Uterus (tissue), 4 donors: ENCODE results near the gene TRMT10A. TPM values are rescaled to one million over a fixed set of nuclear protein-coding genes. Genes with fewer than 3 reads are reported as not detected.
"Not testable (repeated sequence)": the region's sequence is repeated elsewhere in the genome, so short reads cannot be mapped to it uniquely, and the experiment has no call there.

ENCODE experiments used
- DNase-seq, 2 donors: peaks; one replicate each; pipeline ENCODE4 v3.0.0-alpha.2; 2019 to 2020
- H3K27ac ChIP-seq, 2 donors: fragments of 200-600 bp; sonication (generic); 1 replicate in 1 of 2; 2 replicates in 1 of 2; pipeline ENCODE4 v1.5.1; 2016 to 2018
- H3K27me3 ChIP-seq, 2 donors: fragments of 200-600 bp; sonication (generic); one replicate each; pipeline ENCODE4 v1.5.1; 2018 to 2019; ENCODE audit warnings: control low read depth in 1 of 2
- H3K36me3 ChIP-seq, 2 donors: fragments of 200-600 bp; sonication (generic); one replicate each; pipeline ENCODE4 v1.5.1; 2019; ENCODE audit warnings: control low read depth in 1 of 2
- H3K4me1 ChIP-seq, 2 donors: fragments of 200-600 bp; sonication (generic); one replicate each; pipeline ENCODE4 v1.5.1; 2018 to 2019; ENCODE audit warnings: control low read depth in 1 of 2
- H3K4me3 ChIP-seq, 2 donors: fragments of 200-600 bp; sonication (generic); 1 replicate in 1 of 2; 2 replicates in 1 of 2; pipeline ENCODE4 v1.5.1; 2018 to 2019; ENCODE audit warnings: mild to moderate bottlenecking in 1 of 2
- H3K9me3 ChIP-seq, 2 donors: fragments of 200-600 bp; sonication (generic); one replicate each; pipeline ENCODE4 v1.5.1; 2019; ENCODE audit warnings: control low read depth in 1 of 2
- CTCF ChIP-seq, 4 experiments: fragments of 200-600 bp in 2 of 4; fragments of 450-650 bp in 2 of 4; sonication (generic) in 2 of 4; IDR thresholded peaks; one replicate each; pipeline ENCODE4 v1.5.1; 2016 to 2019; ENCODE audit warnings: antibody characterized with exemption in 4 of 4, mild to moderate bottlenecking in 2 of 4, moderate library complexity in 1 of 4
- POLR2A ChIP-seq, 2 donors: fragments of 450-650 bp; IDR thresholded peaks; one replicate each; pipeline ENCODE4 v1.6.1; 2016; ENCODE audit warnings: antibody characterized with exemption in 2 of 2, mild to moderate bottlenecking in 1 of 2, moderate library complexity in 1 of 2
- intact Hi-C: fragments of 100-400 bp; cut with DNase I; formaldehyde crosslinking; loops from one replicate; pipeline ENCODE4 v1.15.1; 2023; ENCODE audit warnings: low total_unique reads
- total RNA-seq, 4 donors: library from RNA; depleted of rRNA in 3 of 4; stranded (reverse); fragments of >200 nt in 3 of 4; gene quantifications; one replicate each; pipeline versions ENCODE4 v1.1.0 to v1.2.4, GENCODE V29; 2014 to 2023
- donor health status: DM: yes; HTN: yes; CAD: no.

TRMT10A gene
- total RNA-seq, 4 donors from 2014 or later: under 0.01 to 11.9 (median 2.1) TPM

- H3K27me3 ChIP-seq: no peaks in the 10 kb centered on the region
- H3K27ac ChIP-seq: no peak overlapping the region
- no peak overlapping the region for H3K4me3 ChIP-seq
- H3K4me1 ChIP-seq: no peaks in the 10 kb centered on the region
- no peak for TF ChIP-seq CTCF (IDR thresholded peaks at IDR 0.05)
- no peak for TF ChIP-seq POLR2A (IDR thresholded peaks at IDR 0.05)
- DNase-seq: no peak
- no peaks in the 10 kb centered on the region for H3K9me3 ChIP-seq
- intact Hi-C loops: no loop called here
- H3K36me3 ChIP-seq: no peaks in the 10 kb centered on the region
Measured at GRCh38 chr4:99536271-99536670, 27.6 kb downstream of the TRMT10A start.

- H3K27me3 ChIP-seq, intact Hi-C loops, H3K4me1 ChIP-seq, H3K27ac ChIP-seq, H3K9me3 ChIP-seq, H3K4me3 ChIP-seq, H3K36me3 ChIP-seq, DNase-seq: not testable (repeated sequence)
Measured at GRCh38 chr4:99534699-99535098, 29.1 kb downstream of the TRMT10A start.

- Histone ChIP-seq H3K27me3 (no peaks in the 10 kb centered on the region), H3K4me1 (no peaks in the 10 kb centered on the region), H3K9me3 (no peaks in the 10 kb centered on the region), H3K36me3 (no peaks in the 10 kb centered on the region), H3K27ac (no peak overlapping the region), H3K4me3 (no peak overlapping the region)
- TF ChIP-seq POLR2A (IDR thresholded peaks at IDR 0.05) (no peak), CTCF (IDR thresholded peaks at IDR 0.05) (no peak)
- intact Hi-C loops: no loop called here
- DNase-seq: no peak
Measured at GRCh38 chr4:99529956-99530355, 33.9 kb downstream of the TRMT10A start.

- H3K27ac ChIP-seq: no peak overlapping the region
- DNase-seq: no peak
Measured at GRCh38 chr4:99529228-99529627, 34.6 kb downstream of the TRMT10A start.

GRCh38 chr4:99518601-99519295 is 45.1 kb downstream of the TRMT10A start:
- no peak for TF ChIP-seq POLR2A (IDR thresholded peaks at IDR 0.05)
- TF ChIP-seq CTCF (IDR thresholded peaks at IDR 0.05): no peak
- DNase-seq: no peak
- no peaks in the 10 kb centered on the region for H3K36me3 ChIP-seq
- no peak overlapping the region for H3K27ac ChIP-seq
- no peak overlapping the region for H3K4me3 ChIP-seq
- intact Hi-C loops: no loop called here
- no peaks in the 10 kb centered on the region for H3K27me3 ChIP-seq
- no peaks in the 10 kb centered on the region for H3K4me1 ChIP-seq
- no peaks in the 10 kb centered on the region for H3K9me3 ChIP-seq

More at GRCh38 chr4:99529228-99529627, 34.6 kb downstream of the TRMT10A start:
- Histone ChIP-seq H3K27me3 (no peaks in the 10 kb centered on the region), H3K4me3 (no peak overlapping the region), H3K36me3 (no peaks in the 10 kb centered on the region), H3K9me3 (no peaks in the 10 kb centered on the region), H3K4me1 (no peaks in the 10 kb centered on the region)
- TF ChIP-seq POLR2A (IDR thresholded peaks at IDR 0.05) (no peak), CTCF (IDR thresholded peaks at IDR 0.05) (no peak)
- intact Hi-C loops: no loop called here

DNA sequence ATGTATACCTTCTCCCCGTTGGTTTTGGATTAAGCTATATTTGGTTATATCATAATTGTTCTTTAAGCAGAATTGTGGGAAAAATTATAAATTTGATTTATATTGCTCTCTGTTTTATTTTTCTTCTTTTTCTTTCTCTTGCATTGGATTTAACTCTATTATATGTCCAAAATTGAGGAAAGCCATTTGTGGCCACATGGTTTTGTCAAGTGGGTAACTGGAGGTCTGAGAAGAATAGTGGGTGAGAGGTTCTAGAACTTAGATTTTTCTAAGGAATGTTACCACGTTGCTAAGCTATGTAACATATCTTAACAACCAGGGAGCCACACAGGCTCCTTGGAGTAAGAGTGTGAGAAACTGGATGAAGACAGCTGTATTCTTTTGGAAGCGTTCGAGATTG is 53.1 kb downstream of the TRMT10A start, which contains the start of gene C4orf17:
TSS of gene C4orf17 (plus strand) at position 301 of the 400 bp plus-strand sequence. CDS start 2,061 bp downstream, outside the sequence.
- Histone ChIP-seq H3K27me3 (no peaks in the 10 kb centered on the region), H3K4me1 (no peaks in the 10 kb centered on the region), H3K9me3 (no peaks in the 10 kb centered on the region), H3K36me3 (no peaks in the 10 kb centered on the region), H3K27ac (no peak within 1 kb of the TSS), H3K4me3 (no peak within 1 kb of the TSS)
- no peak for TF ChIP-seq CTCF (IDR thresholded peaks at IDR 0.05)
- TF ChIP-seq POLR2A (IDR thresholded peaks at IDR 0.05): no peak
- intact Hi-C loops: no loop called here
- DNase-seq: no peak
